GM04503 (cell line): Measurements from ENCODE around the gene NDUFS1.
"Not testable (repeated sequence)": the region's sequence is repeated elsewhere in the genome, so short reads cannot be mapped to it uniquely, and the experiment has no call there.

Experiments
- DNase-seq: peaks from one replicate; pipeline ENCODE4 v3.0.0-alpha.2; 2012; ENCODE audit warnings: low read depth

NDUFS1 gene

GRCh38 chr2:206162401-206162800, 3.2 kb upstream of the NDUFS1 start:
- DNase-seq: not testable (repeated sequence)

GRCh38 chr2:206160807-206161179, 1.5 kb upstream of the NDUFS1 start:
- no peak for DNase-seq

DNA sequence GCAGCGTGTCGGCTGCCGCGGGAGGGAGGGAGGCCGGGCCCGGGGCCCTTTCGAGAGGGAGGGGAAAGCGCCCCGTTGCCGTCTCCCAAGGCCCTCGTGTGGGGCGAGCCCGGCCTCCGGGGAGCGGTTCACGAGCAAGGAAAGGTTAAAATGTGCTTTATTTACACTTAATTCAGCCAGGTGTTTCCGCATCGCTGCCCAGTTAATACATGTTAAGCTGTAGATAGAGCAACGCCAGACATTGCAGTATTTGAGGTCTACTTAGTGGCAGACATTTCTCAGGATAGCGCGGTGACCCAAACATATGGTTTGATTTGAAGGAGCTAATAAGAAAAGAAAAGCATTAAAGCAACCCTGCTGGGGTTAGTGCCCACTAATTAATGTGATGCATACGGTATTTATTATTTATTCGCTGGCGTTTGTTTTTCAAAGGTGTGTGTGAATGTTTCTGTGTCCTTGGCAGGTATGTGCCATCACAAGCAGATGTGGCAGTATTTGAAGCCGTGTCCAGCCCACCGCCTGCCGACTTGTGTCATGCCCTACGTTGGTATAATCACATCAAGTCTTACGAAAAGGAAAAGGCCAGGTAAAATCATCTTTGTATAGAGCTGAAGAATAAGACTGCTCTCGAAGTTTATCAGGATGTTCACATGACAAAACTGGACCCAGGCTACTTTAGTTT, 1.0 kb upstream of the NDUFS1 start:
- no peak for DNase-seq

GRCh38 chr2:206158563-206159345, 490 bp downstream of the NDUFS1 start:
- no peak for DNase-seq

- not testable (repeated sequence) for DNase-seq
These were observed 2.2 kb downstream of the NDUFS1 start for GRCh38 chr2:206157014-206157413.

GRCh38 chr2:206154197-206154596, 5.0 kb downstream of the NDUFS1 start:
- DNase-seq: no peak

DNA sequence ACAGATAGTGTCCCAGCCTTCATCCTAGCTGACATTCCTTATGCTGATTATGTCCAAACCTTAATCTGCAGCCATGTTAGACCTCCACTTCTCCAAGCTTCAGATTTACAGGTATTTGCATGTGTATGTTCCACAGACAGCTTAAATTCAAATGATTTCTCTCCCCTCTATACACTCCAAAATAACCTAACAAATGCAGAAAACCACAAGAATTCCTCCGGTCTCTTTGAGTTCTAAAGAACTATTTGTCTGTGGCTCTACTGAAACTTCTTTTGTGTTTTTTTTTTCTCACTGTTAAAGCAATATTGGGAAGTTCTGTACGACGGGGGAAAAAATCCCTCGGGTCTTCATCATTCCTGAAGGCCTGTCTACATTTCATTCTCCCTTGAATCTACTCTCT, 8.6 kb downstream of the NDUFS1 start:
- DNase-seq: no peak

- DNase-seq: no peak
These were observed 9.1 kb downstream of the NDUFS1 start for GRCh38 chr2:206150168-206150567.

GRCh38 chr2:206149330-206149729, 9.9 kb downstream of the NDUFS1 start:
- no peak for DNase-seq

GRCh38 chr2:206145665-206146064, 13.6 kb downstream of the NDUFS1 start:
- no peak for DNase-seq

GRCh38 chr2:206144383-206144782, 14.9 kb downstream of the NDUFS1 start:
- DNase-seq: no peak

DNA sequence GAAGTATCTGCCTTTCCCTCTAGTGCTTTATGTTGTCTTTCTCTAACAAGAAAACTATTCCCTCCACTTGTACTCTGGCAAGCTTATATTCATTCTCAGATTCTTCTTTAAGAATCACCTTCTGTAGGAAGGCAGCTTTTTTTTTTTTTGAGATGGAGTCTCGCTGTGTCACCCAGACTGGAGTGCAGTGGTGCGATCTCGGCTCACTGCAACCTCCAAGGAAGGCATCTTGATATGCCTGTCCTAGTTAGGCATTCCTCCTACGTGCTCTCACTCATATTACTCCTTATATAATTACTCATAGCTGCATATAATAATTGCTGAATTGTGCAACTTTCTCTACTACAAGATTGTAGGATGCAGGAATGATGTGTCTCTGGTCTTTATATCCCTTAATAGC, 15.8 kb downstream of the NDUFS1 start:
- DNase-seq: no peak

DNA sequence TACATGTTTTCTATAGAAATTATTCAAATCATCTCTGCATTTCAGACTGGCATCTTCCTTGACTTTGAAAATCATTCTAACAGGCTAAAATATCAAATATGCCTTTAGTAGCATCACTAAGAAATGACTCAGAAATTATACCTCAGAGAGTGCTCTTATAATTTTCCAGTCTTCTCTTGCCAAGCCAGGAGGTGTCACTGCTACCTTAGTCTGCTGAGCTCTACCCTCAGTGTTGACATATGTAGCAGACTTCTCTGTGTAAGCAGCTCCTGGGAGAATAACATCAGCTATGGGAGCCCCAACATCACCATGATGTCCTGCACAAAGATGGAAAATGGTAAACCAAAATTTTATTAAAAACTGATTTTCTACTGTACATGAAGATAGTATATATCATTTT, 31.6 kb downstream of the NDUFS1 start:
- no peak for DNase-seq

GRCh38 chr2:206125901-206126300, 33.3 kb downstream of the NDUFS1 start:
- DNase-seq: no peak

GRCh38 chr2:206122569-206122968, 36.7 kb downstream of the NDUFS1 start:
- DNase-seq: not testable (repeated sequence)

DNA sequence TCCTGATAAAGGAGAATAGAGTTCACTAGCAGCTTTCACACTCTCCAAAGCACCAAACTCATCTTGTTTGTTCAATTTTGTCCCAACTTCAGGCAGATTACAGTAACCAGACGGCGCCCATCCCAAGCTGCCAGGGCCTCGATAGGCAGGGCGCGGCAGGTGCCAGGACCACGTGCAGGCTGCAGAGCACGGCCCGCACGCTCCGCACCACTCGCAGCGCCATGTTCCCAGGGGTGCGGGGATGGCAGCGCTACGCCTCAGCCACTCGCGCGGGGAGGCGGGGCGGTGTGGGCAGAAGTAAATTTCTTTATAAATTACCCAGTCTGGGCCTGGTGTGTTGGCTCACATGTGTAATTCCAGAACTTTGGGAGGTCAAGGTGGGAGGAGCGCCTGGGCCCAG, 43.0 kb downstream of the NDUFS1 start:
- DNase-seq: no peak

DNA sequence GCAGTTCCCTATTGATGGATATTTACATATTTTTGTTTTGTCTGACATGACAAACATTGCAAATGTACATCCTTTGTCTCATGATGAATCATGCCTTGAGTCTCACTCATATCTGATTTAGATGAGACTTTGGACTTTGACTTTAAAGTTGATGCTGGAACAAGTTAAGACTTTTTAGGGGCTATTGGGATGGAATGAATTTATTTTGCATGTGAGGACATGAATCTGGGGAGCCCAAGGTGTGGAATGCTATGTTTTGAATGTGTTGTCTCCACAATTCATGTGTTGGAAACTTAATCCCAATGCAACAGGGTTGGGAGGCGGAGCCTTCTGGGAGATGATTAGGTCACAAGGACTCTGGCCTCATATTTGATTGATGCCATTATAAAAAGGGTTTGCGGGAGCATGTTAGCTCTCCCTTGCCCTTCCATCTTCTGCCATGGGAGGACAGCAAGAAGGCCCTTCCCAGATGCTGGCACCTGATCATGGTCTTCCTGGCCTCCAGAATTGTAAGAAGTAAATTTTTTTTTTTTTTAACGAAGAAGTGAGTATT, 44.1 kb downstream of the NDUFS1 start:
- no peak for DNase-seq

DNA sequence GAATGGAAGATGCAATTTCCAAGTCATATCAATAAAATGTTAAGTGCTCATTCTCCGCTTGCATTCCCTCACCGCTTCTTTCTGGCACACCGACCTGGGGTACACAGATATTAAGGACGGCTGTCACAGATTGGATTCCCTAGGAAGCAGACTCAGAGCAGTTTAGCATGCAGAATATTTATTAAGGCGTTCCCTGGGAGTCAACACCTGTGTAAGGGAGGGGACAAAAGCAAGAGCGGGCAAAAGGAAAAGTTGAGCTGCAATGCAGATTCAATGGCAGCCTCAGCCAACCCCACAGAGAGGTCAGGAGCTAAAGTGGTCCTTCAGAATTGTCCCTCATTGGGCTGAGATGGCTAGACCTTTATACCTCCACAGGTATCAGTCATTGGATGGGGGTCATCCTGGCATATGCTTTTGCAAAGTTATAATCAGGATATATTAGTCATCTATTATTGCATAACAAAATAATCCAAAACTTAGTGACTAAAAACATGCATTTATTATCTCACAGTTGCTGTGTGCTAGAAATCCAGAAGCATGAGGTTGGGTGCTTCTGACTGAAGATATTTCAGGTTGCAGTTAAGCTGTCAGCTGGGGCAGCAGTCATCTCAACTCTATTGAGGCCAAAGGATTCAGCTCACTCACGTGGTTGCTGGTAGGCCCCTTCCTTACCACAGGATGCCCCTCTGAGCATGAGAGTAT, 46.2 kb downstream of the NDUFS1 start:
- DNase-seq: peak; percentile 14

DNA sequence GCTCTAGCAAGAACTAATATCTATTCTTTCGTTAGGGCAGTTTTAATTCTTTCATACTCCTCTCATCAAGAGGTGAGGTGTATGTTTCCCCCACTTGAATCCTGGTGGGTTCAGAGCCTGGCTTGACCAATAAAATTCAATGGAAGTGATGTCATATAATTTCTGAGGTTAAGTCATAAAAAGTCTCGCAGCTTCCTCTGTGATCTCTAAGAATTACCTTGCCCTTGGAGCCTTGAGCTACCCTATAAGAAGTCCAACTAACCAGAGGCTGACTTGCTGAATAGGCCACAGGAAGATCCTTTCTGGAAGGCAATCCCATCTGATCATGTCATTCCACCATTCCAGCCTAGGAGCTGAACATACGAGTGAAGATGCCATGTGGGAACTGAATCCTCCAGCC, 47.1 kb downstream of the NDUFS1 start:
- DNase-seq: no peak

DNA sequence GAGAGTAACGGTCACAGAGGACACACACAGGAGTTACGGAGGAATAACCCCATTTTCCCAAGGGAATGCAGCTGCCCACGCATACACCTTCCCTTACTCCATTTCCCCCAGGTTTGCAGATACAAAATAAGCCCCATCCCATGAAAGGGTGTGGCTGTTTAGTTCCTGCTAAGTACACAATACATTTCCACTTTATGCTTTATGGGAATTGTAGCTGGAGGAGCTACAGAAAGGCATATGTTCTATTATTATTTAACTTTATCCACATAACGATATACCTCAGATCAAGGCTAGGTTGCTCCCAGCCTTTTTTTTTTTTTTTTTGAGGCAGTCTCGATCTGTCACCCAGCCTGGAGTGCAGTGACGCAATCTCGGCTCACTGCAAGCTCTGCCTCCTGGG, 50.5 kb downstream of the NDUFS1 start:
- no peak for DNase-seq

GRCh38 chr2:206105541-206105940, 53.7 kb downstream of the NDUFS1 start:
- DNase-seq: no peak

- no peak for DNase-seq
These were observed 54.2 kb downstream of the NDUFS1 start for GRCh38 chr2:206105038-206105437.

DNA sequence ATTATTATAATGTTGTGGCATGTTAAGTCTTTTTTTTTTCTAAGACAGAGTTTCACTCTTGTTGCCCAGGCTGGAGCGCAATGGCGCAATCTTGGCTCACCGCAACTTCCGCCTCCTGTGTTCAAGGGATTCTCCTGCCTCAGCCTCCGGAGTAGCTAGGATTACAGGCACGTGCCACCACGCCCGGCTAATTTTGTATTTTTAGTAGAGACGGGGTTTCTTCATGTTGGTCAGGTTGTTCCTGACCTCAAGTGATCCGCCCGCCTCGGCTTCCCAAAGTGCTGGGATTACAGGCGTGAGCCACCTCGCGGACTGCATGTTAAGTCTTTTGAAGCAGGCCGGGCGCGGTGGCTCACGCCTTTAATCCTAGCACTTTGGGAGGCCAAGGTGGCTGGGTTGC, 60.4 kb downstream of the NDUFS1 start:
- DNase-seq: not testable (repeated sequence)
